Measurements from ENCODE around the gene PRKG2.
"Not testable (repeated sequence)": the region's sequence is repeated elsewhere in the genome, so short reads cannot be mapped to it uniquely, and the experiment has no call there.

The PRKG2 gene

GRCh38 chr4:81180916-81181315 is 34.1 kb downstream of the PRKG2 start:
- no peaks in the 10 kb centered on the region for H3K27me3 ChIP-seq (ENCODE audit: control insufficient read depth, insufficient read depth, low read length)
- H3K9ac ChIP-seq (ENCODE audit: low read depth, low read length): no peak overlapping the region
- H3K36me3 ChIP-seq (ENCODE audit: control insufficient read depth, insufficient read depth, low read length): no peaks in the 10 kb centered on the region
- no peak overlapping the region for H3K4me3 ChIP-seq (ENCODE audit: low read depth, low read length)
- no peaks in the 10 kb centered on the region for H3K9me3 ChIP-seq (ENCODE audit: control insufficient read depth, insufficient read depth, low read length)
- H3K4me1 ChIP-seq (ENCODE audit: control insufficient read depth, insufficient read depth, low read length): no peaks in the 10 kb centered on the region

GRCh38 chr4:81179326-81179725 is 35.7 kb downstream of the PRKG2 start:
- Histone ChIP-seq H3K36me3 (ENCODE audit: control insufficient read depth, insufficient read depth, low read length) (no peaks in the 10 kb centered on the region), H3K9me3 (ENCODE audit: control insufficient read depth, insufficient read depth, low read length) (no peaks in the 10 kb centered on the region), H3K4me1 (ENCODE audit: control insufficient read depth, insufficient read depth, low read length) (no peaks in the 10 kb centered on the region), H3K27me3 (ENCODE audit: control insufficient read depth, insufficient read depth, low read length) (no peaks in the 10 kb centered on the region), H3K9ac (ENCODE audit: low read depth, low read length) (no peak overlapping the region), H3K4me3 (ENCODE audit: low read depth, low read length) (no peak overlapping the region)

GRCh38 chr4:81173213-81173612 is 41.8 kb downstream of the PRKG2 start:
- H3K4me1 ChIP-seq (ENCODE audit: control insufficient read depth, insufficient read depth, low read length): no peaks in the 10 kb centered on the region
- H3K9me3 ChIP-seq (ENCODE audit: control insufficient read depth, insufficient read depth, low read length): no peaks in the 10 kb centered on the region
- H3K27me3 ChIP-seq (ENCODE audit: control insufficient read depth, insufficient read depth, low read length): no peaks in the 10 kb centered on the region
- no peaks in the 10 kb centered on the region for H3K36me3 ChIP-seq (ENCODE audit: control insufficient read depth, insufficient read depth, low read length)
- no peak overlapping the region for H3K4me3 ChIP-seq (ENCODE audit: low read depth, low read length)
- no peak overlapping the region for H3K9ac ChIP-seq (ENCODE audit: low read depth, low read length)

GRCh38 chr4:81166458-81167160 is 48.4 kb downstream of the PRKG2 start:
- Histone ChIP-seq H3K9ac (ENCODE audit: low read depth, low read length) (no peak overlapping the region), H3K36me3 (ENCODE audit: control insufficient read depth, insufficient read depth, low read length) (no peaks in the 10 kb centered on the region), H3K9me3 (ENCODE audit: control insufficient read depth, insufficient read depth, low read length) (no peaks in the 10 kb centered on the region), H3K4me3 (ENCODE audit: low read depth, low read length) (no peak overlapping the region), H3K27me3 (ENCODE audit: control insufficient read depth, insufficient read depth, low read length) (no peaks in the 10 kb centered on the region), H3K4me1 (ENCODE audit: control insufficient read depth, insufficient read depth, low read length) (no peaks in the 10 kb centered on the region)

- Histone ChIP-seq H3K9ac (ENCODE audit: low read depth, low read length) (no peak overlapping the region), H3K4me3 (ENCODE audit: low read depth, low read length) (no peak overlapping the region), H3K9me3 (ENCODE audit: control insufficient read depth, insufficient read depth, low read length) (no peaks in the 10 kb centered on the region)
These were observed 49.1 kb downstream of the PRKG2 start for GRCh38 chr4:81165861-81166430.

GRCh38 chr4:81164623-81165416 is 50.2 kb downstream of the PRKG2 start:
- no peak overlapping the region for H3K9ac ChIP-seq (ENCODE audit: low read depth, low read length)
- H3K9me3 ChIP-seq (ENCODE audit: control insufficient read depth, insufficient read depth, low read length): no peaks in the 10 kb centered on the region
- H3K36me3 ChIP-seq (ENCODE audit: control insufficient read depth, insufficient read depth, low read length): no peaks in the 10 kb centered on the region
- no peak overlapping the region for H3K4me3 ChIP-seq (ENCODE audit: low read depth, low read length)
- no peaks in the 10 kb centered on the region for H3K27me3 ChIP-seq (ENCODE audit: control insufficient read depth, insufficient read depth, low read length)
- H3K4me1 ChIP-seq (ENCODE audit: control insufficient read depth, insufficient read depth, low read length): no peaks in the 10 kb centered on the region

More at GRCh38 chr4:81165861-81166430, 49.1 kb downstream of the PRKG2 start:
- Histone ChIP-seq H3K36me3 (ENCODE audit: control insufficient read depth, insufficient read depth, low read length) (no peaks in the 10 kb centered on the region), H3K4me1 (ENCODE audit: control insufficient read depth, insufficient read depth, low read length) (no peaks in the 10 kb centered on the region), H3K27me3 (ENCODE audit: control insufficient read depth, insufficient read depth, low read length) (no peaks in the 10 kb centered on the region)

GRCh38 chr4:81164126-81164525 is 50.9 kb downstream of the PRKG2 start:
- H3K9me3 ChIP-seq (ENCODE audit: control insufficient read depth, insufficient read depth, low read length): no peaks in the 10 kb centered on the region
- H3K9ac ChIP-seq (ENCODE audit: low read depth, low read length): no peak overlapping the region
- H3K4me1 ChIP-seq (ENCODE audit: control insufficient read depth, insufficient read depth, low read length): no peaks in the 10 kb centered on the region
- no peaks in the 10 kb centered on the region for H3K27me3 ChIP-seq (ENCODE audit: control insufficient read depth, insufficient read depth, low read length)
- H3K4me3 ChIP-seq (ENCODE audit: low read depth, low read length): no peak overlapping the region
- H3K36me3 ChIP-seq (ENCODE audit: control insufficient read depth, insufficient read depth, low read length): no peaks in the 10 kb centered on the region

GRCh38 chr4:81162752-81163458 is 52.1 kb downstream of the PRKG2 start:
- no peak overlapping the region for H3K9ac ChIP-seq (ENCODE audit: low read depth, low read length)
- H3K27me3 ChIP-seq (ENCODE audit: control insufficient read depth, insufficient read depth, low read length): no peaks in the 10 kb centered on the region
- no peaks in the 10 kb centered on the region for H3K36me3 ChIP-seq (ENCODE audit: control insufficient read depth, insufficient read depth, low read length)
- no peak overlapping the region for H3K4me3 ChIP-seq (ENCODE audit: low read depth, low read length)
- no peaks in the 10 kb centered on the region for H3K9me3 ChIP-seq (ENCODE audit: control insufficient read depth, insufficient read depth, low read length)
- no peaks in the 10 kb centered on the region for H3K4me1 ChIP-seq (ENCODE audit: control insufficient read depth, insufficient read depth, low read length)

- not testable (repeated sequence) for H3K9me3 ChIP-seq (ENCODE audit: control insufficient read depth, insufficient read depth, low read length); H3K36me3 ChIP-seq (ENCODE audit: control insufficient read depth, insufficient read depth, low read length); H3K27me3 ChIP-seq (ENCODE audit: control insufficient read depth, insufficient read depth, low read length); H3K4me1 ChIP-seq (ENCODE audit: control insufficient read depth, insufficient read depth, low read length)
- Histone ChIP-seq H3K4me3 (ENCODE audit: low read depth, low read length) (peak overlapping the region; percentile 67), H3K9ac (ENCODE audit: low read depth, low read length) (peak overlapping the region; percentile 87)
These were observed 61.2 kb downstream of the PRKG2 start for GRCh38 chr4:81153714-81154323.

- Histone ChIP-seq H3K4me1 (ENCODE audit: control insufficient read depth, insufficient read depth, low read length) (peaks cover 3% of the 10 kb centered on the region), H3K36me3 (ENCODE audit: control insufficient read depth, insufficient read depth, low read length) (no peaks in the 10 kb centered on the region), H3K4me3 (ENCODE audit: low read depth, low read length) (peak overlapping the region; percentile 67), H3K9ac (ENCODE audit: low read depth, low read length) (no peak overlapping the region), H3K27me3 (ENCODE audit: control insufficient read depth, insufficient read depth, low read length) (no peaks in the 10 kb centered on the region), H3K9me3 (ENCODE audit: control insufficient read depth, insufficient read depth, low read length) (no peaks in the 10 kb centered on the region)
These were observed 61.9 kb downstream of the PRKG2 start for GRCh38 chr4:81152839-81153713.
